CD4-positive, alpha-beta T cell treated with Interleukin-6 for 4 hours (primary cell): Measurements from ENCODE around the gene ZCCHC9.
"Not testable (repeated sequence)": the region's sequence is repeated elsewhere in the genome, so short reads cannot be mapped to it uniquely, and the experiment has no call there.

Experiments used
- DNase-seq: peaks from one replicate; pipeline ENCODE4 v3.0.0-alpha.2; 2020; ENCODE audit warnings: mixed read lengths

The ZCCHC9 gene

GRCh38 chr5:81301271-81302015 lies at the start of gene ZCCHC9:
TSS of gene ZCCHC9 (plus strand) at chr5:81301587. CDS start at chr5:81304758, 3,171 bp downstream.
- DNase-seq, result peak; percentile 93

GRCh38 chr5:81251922-81252321 lies 49.5 kb upstream of the ZCCHC9 start:
- no peak for DNase-seq

- DNase-seq, result no peak
Measured at GRCh38 chr5:81252904-81253303, 48.5 kb upstream of the ZCCHC9 start.

- no peak for DNase-seq
Measured at GRCh38 chr5:81253875-81254274, 47.5 kb upstream of the ZCCHC9 start.

GRCh38 chr5:81254886-81255559 lies 46.4 kb upstream of the ZCCHC9 start:
- DNase-seq, result no peak

- no peak for DNase-seq
Measured at GRCh38 chr5:81256766-81257165, 44.6 kb upstream of the ZCCHC9 start.

- DNase-seq, result not testable (repeated sequence)
Measured at GRCh38 chr5:81262796-81263195, 38.6 kb upstream of the ZCCHC9 start.

- DNase-seq, result no peak
Measured at GRCh38 chr5:81265101-81265500, 36.3 kb upstream of the ZCCHC9 start.

GRCh38 chr5:81268521-81269196 lies 32.7 kb upstream of the ZCCHC9 start:
- DNase-seq, result no peak

GRCh38 chr5:81269751-81270393 lies 31.5 kb upstream of the ZCCHC9 start:
- DNase-seq, result no peak

GRCh38 chr5:81270394-81271027 lies 30.9 kb upstream of the ZCCHC9 start:
- not testable (repeated sequence) for DNase-seq

- DNase-seq, result no peak
Measured at GRCh38 chr5:81283976-81284375, 17.4 kb upstream of the ZCCHC9 start.

- no peak for DNase-seq
Measured at GRCh38 chr5:81286059-81286617, 15.2 kb upstream of the ZCCHC9 start.

- DNase-seq, result no peak
Measured at GRCh38 chr5:81288021-81288433, 13.4 kb upstream of the ZCCHC9 start.

GRCh38 chr5:81290146-81290545 lies 11.2 kb upstream of the ZCCHC9 start:
- no peak for DNase-seq

- DNase-seq, result no peak
Measured at GRCh38 chr5:81292130-81292529, 9.3 kb upstream of the ZCCHC9 start.

- not testable (repeated sequence) for DNase-seq
Measured at GRCh38 chr5:81294021-81294420, 7.4 kb upstream of the ZCCHC9 start.

GRCh38 chr5:81297531-81297930 lies 3.9 kb upstream of the ZCCHC9 start:
- no peak for DNase-seq

GRCh38 chr5:81300921-81301270 lies 491 bp upstream of the ZCCHC9 start:
- no peak for DNase-seq

GRCh38 chr5:81302596-81302995 lies 1.2 kb downstream of the ZCCHC9 start:
- DNase-seq, result no peak

GRCh38 chr5:81303563-81303962 lies 2.2 kb downstream of the ZCCHC9 start:
- DNase-seq, result no peak

GRCh38 chr5:81305785-81306184 lies 4.4 kb downstream of the ZCCHC9 start:
- no peak for DNase-seq

GRCh38 chr5:81308836-81309235 lies 7.4 kb downstream of the ZCCHC9 start:
- no peak for DNase-seq
